Ectodermal cell (in vitro differentiated cells): ENCODE measurements around the gene GSTM4.

ENCODE experiments used
- H3K27ac ChIP-seq: 2 replicates; pipeline ENCODE4 v1.7.0; 2013; ENCODE audit warnings: mild to moderate bottlenecking, low read depth, low read length; ENCODE audit not compliant: insufficient read depth, poor library complexity, severe bottlenecking
- H3K27me3 ChIP-seq: 2 replicates; pipeline ENCODE4 v1.7.0; 2013; ENCODE audit warnings: mild to moderate bottlenecking, low read length; ENCODE audit not compliant: insufficient read depth, control insufficient read depth, poor library complexity, severe bottlenecking
- H3K36me3 ChIP-seq: one replicate; pipeline ENCODE4 v1.7.0; 2013; ENCODE audit warnings: low read length; ENCODE audit not compliant: control insufficient read depth, insufficient read depth
- H3K4me1 ChIP-seq: one replicate; pipeline ENCODE4 v1.7.0; 2013; ENCODE audit warnings: low read length; ENCODE audit not compliant: control insufficient read depth, insufficient read depth
- H3K4me3 ChIP-seq: 2 replicates; pipeline ENCODE4 v1.7.0; 2013; ENCODE audit warnings: low read depth, low read length, control low read depth; ENCODE audit not compliant: insufficient read depth
- H3K9me3 ChIP-seq: 2 replicates; pipeline ENCODE4 v1.7.0; 2013; ENCODE audit warnings: mild to moderate bottlenecking, low read length, moderate library complexity; ENCODE audit not compliant: control insufficient read depth
- WGBS, 2 experiments: methylation state at CpG; one replicate each; pipeline ENCODE4 v1.1.7; 2013; ENCODE audit warnings: missing lambda C conversion rate in 2 of 2; 5-methylcytosine and 5-hydroxymethylcytosine counted together

GSTM4 gene

DNA sequence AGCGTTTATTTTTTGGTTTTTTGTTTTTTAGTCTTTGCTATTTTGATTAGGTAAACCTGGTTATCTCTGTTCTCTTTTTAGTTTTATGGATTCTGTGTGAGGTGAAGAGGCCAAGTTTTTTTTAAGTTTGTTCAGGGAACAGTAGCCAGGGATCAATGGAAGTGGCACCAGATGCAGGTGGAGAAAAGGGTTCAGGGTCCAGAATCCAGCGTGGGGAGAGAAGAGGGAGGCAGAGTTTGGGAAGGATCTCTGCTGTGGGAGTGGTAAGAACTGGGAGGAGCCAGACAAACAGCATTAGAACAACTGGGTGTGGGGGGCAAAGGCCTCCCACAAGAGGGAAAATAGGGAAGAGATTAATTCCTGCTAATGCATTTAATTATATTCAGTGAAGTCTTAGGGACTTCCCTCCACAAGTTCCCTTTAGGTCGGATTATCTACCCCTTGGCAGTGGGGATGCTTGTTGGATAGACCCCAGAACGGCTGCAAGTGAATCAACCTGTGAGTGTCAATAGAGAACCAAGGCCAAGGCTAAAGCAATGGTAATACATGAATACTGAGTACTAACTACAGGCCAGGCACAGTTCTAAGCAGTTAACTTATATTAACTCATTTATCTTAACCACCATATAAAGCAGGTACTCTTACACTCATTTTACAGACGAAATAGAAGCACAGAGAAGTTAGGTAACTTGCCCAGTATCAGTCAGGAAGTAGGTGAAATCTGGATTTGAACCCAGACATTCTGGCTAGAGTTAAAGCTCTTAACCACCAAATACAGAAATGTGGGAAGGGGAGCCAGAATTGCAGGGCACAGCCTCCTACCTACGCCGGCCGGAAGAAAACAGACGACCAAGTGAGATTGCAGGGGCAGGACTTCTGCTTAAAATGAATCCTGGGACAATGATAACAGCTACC, 37.0 kb upstream of the GSTM4 start:
- H3K27ac ChIP-seq, result no peak overlapping the region
- no peaks in the 10 kb centered on the region for H3K36me3 ChIP-seq
- H3K4me1 ChIP-seq, result peaks cover 26% of the 10 kb centered on the region
- peak overlapping the region; percentile 84 for H3K4me3 ChIP-seq
- H3K9me3 ChIP-seq, result no peaks in the 10 kb centered on the region
- no peaks in the 10 kb centered on the region for H3K27me3 ChIP-seq
- 58 to 61% methylated on average over 9 of the region's 9 CpGs for WGBS, 2 experiments

DNA sequence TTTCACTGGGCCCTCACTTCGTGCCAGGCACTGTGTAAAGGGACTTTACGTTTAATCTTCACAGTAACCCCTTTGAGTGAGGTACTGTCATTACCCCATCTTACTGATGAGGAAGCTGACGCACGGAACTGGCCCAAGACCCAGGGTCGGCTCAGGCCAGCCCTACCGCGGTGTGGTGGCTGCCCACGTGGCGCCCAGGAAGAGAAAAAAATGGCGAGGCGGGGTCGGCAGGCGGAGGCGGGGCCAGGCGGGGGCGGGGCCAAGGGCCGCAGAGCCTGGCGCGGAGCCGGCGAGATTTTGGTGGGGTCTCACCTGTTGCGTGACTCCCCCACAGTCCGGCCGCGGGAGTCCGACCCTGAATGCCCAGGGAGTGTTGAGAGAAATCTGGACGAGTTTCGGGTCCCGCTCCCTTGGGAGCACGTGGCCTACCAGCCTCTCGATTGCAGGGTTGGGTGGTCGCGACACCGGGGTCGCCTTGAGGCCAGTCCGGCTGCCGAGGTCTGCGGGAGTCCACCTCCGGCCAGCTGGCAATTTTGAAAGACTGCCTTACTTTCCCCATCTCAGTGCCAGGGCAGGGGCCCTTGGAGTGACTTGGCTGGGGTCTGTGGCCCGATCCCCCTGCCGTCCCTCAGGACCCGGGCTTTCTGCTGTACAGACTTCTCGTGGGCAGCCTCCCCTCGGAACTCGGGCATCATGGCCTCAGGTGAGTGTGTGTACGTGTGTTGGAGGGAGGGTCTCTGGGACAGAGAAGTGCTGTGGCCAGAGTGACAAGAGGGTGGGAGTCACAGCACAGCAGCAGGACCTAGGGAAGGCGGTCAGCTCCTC, 36.1 kb upstream of the GSTM4 start, which contains the start of the genes AMPD2 and GNAT2:
AMPD2 (plus strand) TSS at position 262 of the 825 bp plus-strand sequence. CDS start 1,339 bp downstream, outside the sequence.
GNAT2 (minus strand) TSS at position 41 of the 825 bp plus-strand sequence. CDS start 6,746 bp downstream, outside the sequence.
- Histone ChIP-seq H3K4me3 (peak within 1 kb of the TSS; percentile 84), H3K9me3 (no peaks in the 10 kb centered on the region), H3K27ac (peak within 1 kb of the TSS; percentile 65), H3K27me3 (no peaks in the 10 kb centered on the region), H3K4me1 (peaks cover 34% of the 10 kb centered on the region), H3K36me3 (no peaks in the 10 kb centered on the region)
- WGBS, 2 experiments, result 1% methylated on average over 47 of the region's 47 CpGs

DNA sequence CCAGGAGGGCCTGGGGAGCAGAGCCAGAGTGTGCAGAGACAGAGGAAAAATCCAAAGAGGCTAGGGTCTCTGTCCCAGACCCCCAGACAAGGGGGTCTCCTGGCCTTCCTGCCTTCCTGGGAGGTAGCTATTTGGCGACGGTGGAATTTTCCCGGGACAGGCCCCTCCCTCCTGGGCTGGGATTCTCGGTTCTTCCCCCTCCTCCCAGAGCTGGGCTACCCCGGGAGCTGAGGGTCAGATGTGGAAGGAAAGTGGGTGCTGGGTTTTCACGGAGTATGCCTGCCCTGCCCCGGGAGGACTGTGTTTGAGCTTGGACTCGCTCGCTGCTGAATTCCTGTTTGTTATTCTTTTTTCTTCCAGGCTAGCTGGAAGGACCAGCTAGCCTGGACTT, 35.5 kb upstream of the GSTM4 start:
- H3K4me3 ChIP-seq, result peak overlapping the region; percentile 84

DNA sequence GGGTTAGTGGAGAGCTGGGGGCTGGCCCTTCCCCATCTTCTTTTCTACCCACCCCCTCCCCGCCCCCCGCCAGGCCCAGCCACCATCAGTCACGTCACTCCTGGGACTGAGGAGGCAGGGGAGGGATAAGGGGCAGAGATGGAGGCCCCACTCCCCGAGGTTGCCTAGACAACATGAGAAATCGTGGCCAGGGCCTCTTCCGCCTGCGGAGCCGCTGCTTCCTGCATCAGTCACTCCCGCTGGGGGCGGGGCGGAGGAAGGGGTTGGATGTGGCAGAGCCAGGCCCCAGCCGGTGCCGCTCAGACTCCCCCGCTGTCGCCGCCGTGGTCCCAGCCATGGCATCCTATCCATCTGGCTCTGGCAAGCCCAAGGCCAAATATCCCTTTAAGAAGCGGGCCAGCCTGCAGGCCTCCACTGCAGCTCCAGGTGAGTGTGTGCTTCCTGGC, 35.0 kb upstream of the GSTM4 start:
- 1% methylated on average over 16 to 18 of the region's 18 CpGs for WGBS, 2 experiments
- H3K27me3 ChIP-seq, result no peaks in the 10 kb centered on the region
- no peaks in the 10 kb centered on the region for H3K9me3 ChIP-seq
- peaks cover 39% of the 10 kb centered on the region for H3K4me1 ChIP-seq
- peak overlapping the region; percentile 84 for H3K4me3 ChIP-seq
- H3K36me3 ChIP-seq, result no peaks in the 10 kb centered on the region
- peak overlapping the region; percentile 65 for H3K27ac ChIP-seq

More for the DNA sequence above, 35.5 kb upstream of the GSTM4 start:
- Histone ChIP-seq H3K27me3 (no peaks in the 10 kb centered on the region), H3K36me3 (no peaks in the 10 kb centered on the region), H3K9me3 (no peaks in the 10 kb centered on the region), H3K4me1 (peaks cover 39% of the 10 kb centered on the region), H3K27ac (peak overlapping the region; percentile 65)
- 1% methylated on average over 9 of the region's 9 CpGs for WGBS, 2 experiments

DNA sequence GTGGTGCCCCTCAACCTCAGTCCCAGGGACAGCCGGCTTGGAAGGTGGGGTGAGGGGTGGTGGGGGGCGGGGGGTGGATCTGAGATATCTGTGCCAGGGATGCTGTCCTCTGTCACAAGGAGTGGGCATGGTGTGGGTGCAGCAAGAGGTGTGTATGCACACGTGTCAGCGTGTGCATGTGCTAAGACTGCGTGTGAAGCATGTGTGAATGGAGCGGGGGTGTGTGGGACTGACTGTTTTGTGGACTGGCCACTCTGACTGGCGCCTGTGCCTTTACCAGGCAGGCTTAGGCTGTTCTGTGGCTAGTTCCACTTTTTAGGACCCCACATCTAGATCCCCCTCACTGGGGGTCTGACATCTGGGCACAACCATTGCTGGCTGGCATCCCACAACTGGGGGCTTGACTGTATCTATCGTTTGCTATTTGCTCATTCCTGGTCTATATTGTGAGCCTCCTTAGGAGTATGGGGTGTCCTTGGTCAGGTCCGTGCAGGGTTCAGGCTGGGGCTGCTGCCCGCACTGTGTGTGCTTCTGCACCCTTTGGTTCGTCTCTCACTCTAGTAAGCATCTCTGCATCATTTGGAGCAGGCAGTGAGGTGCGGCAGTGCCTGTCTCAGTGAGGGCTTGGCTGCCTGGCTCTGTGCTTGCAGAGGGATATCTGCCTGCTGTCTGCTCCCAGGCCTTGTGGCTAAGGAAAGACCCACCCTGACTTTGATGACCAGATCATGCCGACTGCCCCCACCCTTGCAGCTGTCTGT, 34.3 kb upstream of the GSTM4 start:
- 82 to 84% methylated on average over 13 of the region's 13 CpGs for WGBS, 2 experiments
- no peaks in the 10 kb centered on the region for H3K9me3 ChIP-seq
- peaks cover 39% of the 10 kb centered on the region for H3K4me1 ChIP-seq
- H3K4me3 ChIP-seq, result peak overlapping the region; percentile 84
- H3K36me3 ChIP-seq, result peaks cover under 1% of the 10 kb centered on the region
- no peaks in the 10 kb centered on the region for H3K27me3 ChIP-seq
- H3K27ac ChIP-seq, result no peak overlapping the region

DNA sequence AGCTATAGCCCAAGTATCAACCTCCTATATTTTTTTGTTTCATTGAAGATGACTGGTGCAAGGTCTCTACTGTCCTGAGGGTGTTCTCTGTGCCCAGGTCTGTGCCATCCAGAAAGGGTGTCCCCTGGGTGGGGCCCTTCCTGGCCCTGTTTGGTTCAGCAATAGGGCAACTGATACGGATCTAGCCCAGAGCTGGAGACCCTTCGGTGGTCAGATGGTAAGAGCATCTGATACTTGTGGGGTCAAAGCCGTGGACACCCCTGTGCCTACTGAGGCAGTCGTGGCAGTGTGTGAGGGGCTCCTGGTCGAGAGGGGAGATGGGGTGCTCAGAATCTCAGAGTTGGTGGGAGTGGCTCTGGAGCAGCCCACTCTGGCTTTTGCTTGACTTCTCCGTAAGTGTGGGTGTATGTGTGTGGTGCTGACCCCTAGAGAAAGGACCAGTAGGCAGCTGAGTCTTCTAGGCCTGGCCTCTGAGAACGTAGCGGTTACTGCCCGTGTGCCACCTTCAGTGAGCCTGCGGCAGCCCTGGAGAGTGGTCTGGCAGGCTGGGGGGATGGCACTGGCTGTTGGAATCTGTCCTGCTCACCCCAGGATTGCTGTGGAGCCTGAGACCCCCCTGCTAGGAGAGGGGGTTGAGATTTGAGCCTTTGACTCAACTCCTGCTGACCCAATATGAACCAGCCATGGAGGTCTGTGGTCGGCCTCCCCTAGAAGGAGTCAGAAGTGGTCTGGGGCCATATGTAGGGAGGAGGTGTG, 33.6 kb upstream of the GSTM4 start:
- Histone ChIP-seq H3K27ac (no peak overlapping the region), H3K4me3 (no peak overlapping the region)

DNA sequence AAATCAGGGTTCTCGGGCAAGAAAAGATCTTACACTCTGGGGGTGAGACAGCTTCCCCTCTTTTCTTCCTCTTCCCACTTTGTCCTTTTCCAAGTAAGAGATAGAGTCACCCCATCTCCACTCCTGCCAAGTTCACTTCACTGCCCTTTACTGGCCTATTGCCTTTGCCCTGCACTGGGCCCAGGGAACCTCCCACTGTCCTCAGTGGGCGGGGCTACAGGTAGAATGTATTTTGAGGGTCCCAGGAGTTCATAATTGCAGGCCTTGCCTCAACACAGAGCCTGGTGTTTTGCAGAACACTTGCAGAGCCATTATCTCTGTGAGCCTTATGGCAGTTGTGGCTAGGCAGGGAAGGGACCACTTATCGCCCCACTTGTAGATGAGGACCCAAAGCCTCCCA, 33.0 kb upstream of the GSTM4 start:
- 92 to 99% methylated on average over 3 of the region's 3 CpGs for WGBS, 2 experiments
- Histone ChIP-seq H3K27ac (no peak overlapping the region), H3K4me1 (peaks cover 39% of the 10 kb centered on the region)

More for the DNA sequence above, 33.6 kb upstream of the GSTM4 start:
- Histone ChIP-seq H3K9me3 (no peaks in the 10 kb centered on the region), H3K27me3 (no peaks in the 10 kb centered on the region), H3K4me1 (peaks cover 39% of the 10 kb centered on the region), H3K36me3 (peaks cover 6% of the 10 kb centered on the region)
- 92 to 96% methylated on average over 11 of the region's 11 CpGs for WGBS, 2 experiments

DNA sequence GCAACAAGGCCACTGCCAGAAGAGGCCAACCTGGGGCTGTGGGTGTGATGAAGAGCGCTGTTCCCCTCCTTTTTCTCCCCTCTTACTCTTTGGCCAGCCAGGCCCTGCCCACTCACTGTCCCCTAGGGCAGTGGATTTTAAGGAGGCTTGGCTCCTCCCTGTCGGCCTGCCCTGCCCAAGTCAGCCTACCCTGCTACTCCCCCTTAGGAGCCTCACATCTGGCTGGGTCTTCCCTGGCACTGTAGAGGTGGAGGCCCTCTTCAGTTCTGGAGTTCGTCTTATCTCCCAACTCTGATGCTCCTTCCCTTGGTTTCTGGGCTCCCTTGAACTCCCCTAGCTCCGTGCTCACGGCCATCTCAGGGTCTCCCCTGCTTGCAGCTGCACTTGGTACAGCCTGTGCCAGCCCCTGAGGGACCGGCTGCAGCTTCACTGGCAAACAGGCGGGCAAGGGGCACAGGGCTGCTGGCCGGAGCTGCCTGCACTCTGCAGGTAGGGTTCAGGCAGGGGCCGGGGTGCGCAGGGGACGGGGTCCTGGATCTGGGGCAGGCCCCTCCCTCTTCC, 32.2 kb upstream of the GSTM4 start:
- H3K27ac ChIP-seq, result no peak overlapping the region
- no peaks in the 10 kb centered on the region for H3K9me3 ChIP-seq
- peaks cover 39% of the 10 kb centered on the region for H3K4me1 ChIP-seq
- no peak overlapping the region for H3K4me3 ChIP-seq
- WGBS, 2 experiments, result 89 to 90% methylated on average over 11 of the region's 11 CpGs
- H3K36me3 ChIP-seq, result peaks cover 16% of the 10 kb centered on the region
- H3K27me3 ChIP-seq, result no peaks in the 10 kb centered on the region

More for the DNA sequence above, 33.0 kb upstream of the GSTM4 start:
- H3K36me3 ChIP-seq, result peaks cover 12% of the 10 kb centered on the region
- H3K9me3 ChIP-seq, result no peaks in the 10 kb centered on the region
- no peaks in the 10 kb centered on the region for H3K27me3 ChIP-seq
- no peak overlapping the region for H3K4me3 ChIP-seq
